ENCODE measurements around the gene MAN1C1. TPM values are rescaled to one million over a fixed set of nuclear protein-coding genes. Genes with fewer than 3 reads are reported as not detected.
A peak's percentile ranks its signal among the peaks of the same experiment; 100 is the strongest.
"Not testable (repeated sequence)": the region's sequence is repeated elsewhere in the genome, so short reads cannot be mapped to it uniquely, and the experiment has no call there.

MAN1C1 gene
- total RNA-seq, 1 experiment from 2014 or later, result 9.3 TPM

- Histone ChIP-seq H2BK5ac (ENCODE audit: insufficient read length, low read length) (no peak overlapping the region), H2AFZ (ENCODE audit: low read length) (no peak overlapping the region), H3K14ac (ENCODE audit: insufficient read depth, low read length) (no peak overlapping the region), H2AK5ac (ENCODE audit: insufficient read length, low read length) (no peak overlapping the region), H4K8ac (replicated peaks; ENCODE audit: insufficient read length, low read depth, low read length) (no peak overlapping the region), H3K23me2 (ENCODE audit: insufficient read length, low read depth, low read length, poor library complexity, severe bottlenecking) (no peaks in the 10 kb centered on the region), H2BK120ac (ENCODE audit: low read depth, low read length, poor library complexity, severe bottlenecking) (no peak overlapping the region), H4K91ac (ENCODE audit: insufficient read length, low read depth, low read length) (no peak overlapping the region), H3K56ac (ENCODE audit: insufficient read length, low read depth, low read length) (no peak overlapping the region), H3K27ac (ENCODE audit: insufficient read length, low read depth, low read length) (no peak overlapping the region), H3K27me3 (ENCODE audit: insufficient read depth, low read length) (no peaks in the 10 kb centered on the region), H2BK12ac (ENCODE audit: insufficient read length, low read depth, low read length) (no peak overlapping the region), H3K4me2 (ENCODE audit: insufficient read depth, insufficient read length, low read length) (no peak overlapping the region), H3K4ac (ENCODE audit: low read depth, low read length) (no peak overlapping the region), H3K4me1 (ENCODE audit: insufficient read depth, low read length) (no peaks in the 10 kb centered on the region), H4K5ac (ENCODE audit: insufficient read length, low read depth, low read length) (no peak overlapping the region), H3K79me2 (ENCODE audit: insufficient read depth, low read length) (no peaks in the 10 kb centered on the region), H3K9me3 (ENCODE audit: control insufficient read depth, low read depth, low read length) (no peaks in the 10 kb centered on the region), H3K23ac (ENCODE audit: insufficient read length, low read depth, low read length) (no peak overlapping the region), H2BK15ac (ENCODE audit: low read depth, low read length) (no peak overlapping the region), H3T11ph (ENCODE audit: low read length) (no peak overlapping the region), H2BK20ac (ENCODE audit: low read depth, low read length, poor library complexity, severe bottlenecking) (no peak overlapping the region), H3K79me1 (ENCODE audit: insufficient read depth, low read depth, low read length, poor library complexity, severe bottlenecking) (no peaks in the 10 kb centered on the region), H3K9ac (ENCODE audit: extremely low read depth, insufficient read length, low read length) (no peak overlapping the region), H4K20me1 (ENCODE audit: control insufficient read depth, insufficient read depth, insufficient read length) (no peaks in the 10 kb centered on the region), H3K18ac (ENCODE audit: insufficient read length, low read depth, low read length) (no peak overlapping the region)
- WGBS (ENCODE audit: extremely low coverage, insufficient read length, low lambda C conversion rate), result no CpG with 5 or more reads among the region's 9 CpGs
- Mint-ChIP-seq H3K27ac (no peak overlapping the region; a peak in 1 of 7 replicates), H3K9me3 (no peaks in the 10 kb centered on the region), H3K4me1 (peaks cover 4 to 5% of the 10 kb centered on the region in 2 experiments), H3K27me3 (ENCODE audit: low read depth) (peaks cover 2% of the 10 kb centered on the region; the same call in 1 of the 2 replicates), H3K4me3 (no peak overlapping the region; a peak in 1 of 5 replicates), H3K36me3 (ENCODE audit: insufficient read depth in 1 of 3, low read depth in 3 of 3) (no peaks in the 10 kb centered on the region)
- no peak for TF ChIP-seq CTCF (conservative IDR thresholded peaks at IDR 0.05)
- DNase-seq, result no peak
Observed at GRCh38 chr1:25733271-25733670, 116.7 kb downstream of the MAN1C1 start.

GRCh38 chr1:25734991-25735390 lies 118.4 kb downstream of the MAN1C1 start:
- no CpG with 5 or more reads among the region's 10 CpGs for WGBS (ENCODE audit: extremely low coverage, insufficient read length, low lambda C conversion rate)
- not testable (repeated sequence) for H3K56ac ChIP-seq (ENCODE audit: insufficient read length, low read depth, low read length); H3K4me2 ChIP-seq (ENCODE audit: insufficient read depth, insufficient read length, low read length); H2BK12ac ChIP-seq (ENCODE audit: insufficient read length, low read depth, low read length); H2AFZ ChIP-seq (ENCODE audit: low read length); H3K4me1 ChIP-seq (ENCODE audit: insufficient read depth, low read length); H3K27me3 ChIP-seq (ENCODE audit: insufficient read depth, low read length); H3T11ph ChIP-seq (ENCODE audit: low read length); H2BK15ac ChIP-seq (ENCODE audit: low read depth, low read length); H3K9ac ChIP-seq (ENCODE audit: extremely low read depth, insufficient read length, low read length); H3K23me2 ChIP-seq (ENCODE audit: insufficient read length, low read depth, low read length, poor library complexity, severe bottlenecking); H3K27ac ChIP-seq (ENCODE audit: insufficient read length, low read depth, low read length); H3K79me2 ChIP-seq (ENCODE audit: insufficient read depth, low read length); H2BK120ac ChIP-seq (ENCODE audit: low read depth, low read length, poor library complexity, severe bottlenecking); H3K79me1 ChIP-seq (ENCODE audit: insufficient read depth, low read depth, low read length, poor library complexity, severe bottlenecking); H4K20me1 ChIP-seq (ENCODE audit: control insufficient read depth, insufficient read depth, insufficient read length); H2AK5ac ChIP-seq (ENCODE audit: insufficient read length, low read length); H4K91ac ChIP-seq (ENCODE audit: insufficient read length, low read depth, low read length); H4K8ac ChIP-seq (replicated peaks; ENCODE audit: insufficient read length, low read depth, low read length); H3K4me1 Mint-ChIP-seq; H3K4me3 Mint-ChIP-seq; H3K14ac ChIP-seq (ENCODE audit: insufficient read depth, low read length); DNase-seq; H3K9me3 Mint-ChIP-seq; H4K5ac ChIP-seq (ENCODE audit: insufficient read length, low read depth, low read length); H3K9me3 ChIP-seq (ENCODE audit: control insufficient read depth, low read depth, low read length); H3K4ac ChIP-seq (ENCODE audit: low read depth, low read length); H3K36me3 Mint-ChIP-seq (ENCODE audit: insufficient read depth in 1 of 3, low read depth in 3 of 3); H3K27me3 Mint-ChIP-seq (ENCODE audit: low read depth); H2BK5ac ChIP-seq (ENCODE audit: insufficient read length, low read length); H2BK20ac ChIP-seq (ENCODE audit: low read depth, low read length, poor library complexity, severe bottlenecking); H3K18ac ChIP-seq (ENCODE audit: insufficient read length, low read depth, low read length); H3K23ac ChIP-seq (ENCODE audit: insufficient read length, low read depth, low read length)
- H3K27ac Mint-ChIP-seq, result peak overlapping the region in 1 of 3 experiments; percentile 1; a peak in 2 of 7 replicates
